MM.1S (cell line): Measurements from ENCODE around the gene EMID1.

ENCODE experiments used
- CTCF ChIP-seq: fragments of 300-600 bp; sonication (generic); IDR thresholded peaks from 2 replicates; pipeline ENCODE4 v1.5.1; 2016; ENCODE audit warnings: antibody characterized with exemption, low read length, mixed read lengths
- EZH2phosphoT487 ChIP-seq: fragments of 300-600 bp; sonication (generic); IDR thresholded peaks from 2 replicates; pipeline ENCODE4 v1.6.1; 2018; ENCODE audit warnings: antibody characterized with exemption, low read length

GRCh38 chr22:29299136-29299900 is 93.6 kb downstream of the EMID1 start:
- TF ChIP-seq CTCF (no peak), EZH2phosphoT487 (no peak)
